ENCODE results near the gene TMEM272. TPM values are rescaled to one million over a fixed set of nuclear protein-coding genes. Genes with fewer than 3 reads are reported as not detected.

The TMEM272 gene
- total RNA-seq, 1 experiment from 2014 or later, result 0.17 TPM

GRCh38 chr13:51783428-51784094 is 61.4 kb downstream of the TMEM272 start:
- Histone ChIP-seq H3K27me3 (ENCODE audit: insufficient read depth, low read length) (no peaks in the 10 kb centered on the region), H3K4me2 (ENCODE audit: low read length) (no peak overlapping the region), H3K9ac (ENCODE audit: low read length) (no peak overlapping the region), H3K4me1 (ENCODE audit: control insufficient read depth in 1 of 2, insufficient read depth in 2 of 2, low read length in 2 of 2) (no peaks in the 10 kb centered on the region), H3K27ac (ENCODE audit: low read depth, low read length) (no peak overlapping the region), H3K36me3 (ENCODE audit: control insufficient read depth in 1 of 2, insufficient read depth in 2 of 2, low read length in 2 of 2) (no peaks in the 10 kb centered on the region), H3K9me2 (ENCODE audit: insufficient read depth) (no peaks in the 10 kb centered on the region), H3K4me3 (replicated peaks in 1 of 2; ENCODE audit: low read depth in 1 of 2, low read length in 2 of 2) (no peak overlapping the region), H3K79me2 (ENCODE audit: insufficient read depth, low read length) (no peaks in the 10 kb centered on the region), H3K9me3 (ENCODE audit: control insufficient read depth in 1 of 2, insufficient read depth in 1 of 2, low read depth in 1 of 2, low read length in 2 of 2) (no peaks in the 10 kb centered on the region), H4K20me1 (ENCODE audit: insufficient read depth) (no peaks in the 10 kb centered on the region), H2AFZ (ENCODE audit: low read depth, low read length, poor library complexity, severe bottlenecking) (no peak overlapping the region)
- no peak for TF ChIP-seq POLR2AphosphoS5 (IDR thresholded peaks at IDR 0.05; ENCODE audit: low read depth, low read length)
- TF ChIP-seq CTCF (IDR thresholded peaks at IDR 0.05 in 2 of 3, conservative IDR thresholded peaks at IDR 0.05 in 1 of 3; ENCODE audit: borderline replicate concordance in 1 of 3, insufficient read depth in 1 of 3, low read depth in 2 of 3, low read length in 2 of 3), result no peak
- no peak for TF ChIP-seq YY1 (IDR thresholded peaks at IDR 0.05; ENCODE audit: extremely low read depth, insufficient replicate concordance, low read depth, low read length)
- no peak for TF ChIP-seq ELF1 (IDR thresholded peaks at IDR 0.05; ENCODE audit: borderline replicate concordance, low read depth)
- no peak for TF ChIP-seq ZNF274 (IDR thresholded peaks at IDR 0.05; ENCODE audit: low read depth, low read length)
- no peak for TF ChIP-seq SP1 (IDR thresholded peaks at IDR 0.05; ENCODE audit: low read depth)
- no peak for TF ChIP-seq SIN3A (IDR thresholded peaks at IDR 0.05; ENCODE audit: low read depth)
- TF ChIP-seq MAX (IDR thresholded peaks at IDR 0.05), result no peak
- no peak for TF ChIP-seq CBX3 (IDR thresholded peaks at IDR 0.05; ENCODE audit: low read depth)
- no peak for TF ChIP-seq ZBTB33 (IDR thresholded peaks at IDR 0.05; ENCODE audit: extremely low read depth, insufficient replicate concordance, low read length)
- no peak for TF ChIP-seq TCF7L2 (IDR thresholded peaks at IDR 0.05; ENCODE audit: borderline replicate concordance, extremely low read depth, insufficient read depth, insufficient read length)
- no peak for TF ChIP-seq SRF (IDR thresholded peaks at IDR 0.05; ENCODE audit: low read depth)
- TF ChIP-seq FOSL1 (IDR thresholded peaks at IDR 0.05; ENCODE audit: low read depth), result no peak
- TF ChIP-seq JUND (IDR thresholded peaks at IDR 0.05), result no peak
- TF ChIP-seq EZH2 (IDR thresholded peaks at IDR 0.05), result no peak
- TF ChIP-seq EGR1 (IDR thresholded peaks at IDR 0.05; ENCODE audit: low read depth), result no peak
- no peak for TF ChIP-seq REST (IDR thresholded peaks at IDR 0.05; ENCODE audit: low read depth)
- intact Hi-C loops (cut with micrococcal nuclease), result loop anchor here (5.0 kb wide), 1 partner anchor 331 kb away; the partner anchor contains the start of gene INTS6
- no peak for ATAC-seq
- DNase-seq (ENCODE audit: low read depth, low spot score), result no peak
- CTCF ChIA-PET, result interaction anchor here (1.1 to 1.6 kb wide), 2 partner anchors 14 to 497 kb away, joined by 3 to 4 read pairs; no protein-coding TSS in a partner anchor
- RAD21 ChIA-PET (ENCODE audit: low non-redundant PET in 1 of 2, low total read pairs in 2 of 2, uncharacterized antibody in 2 of 2, unreplicated experiment in 2 of 2), result no interaction called here
- POLR2A ChIA-PET, result interaction anchor here (1.0 kb wide), 1 partner anchor 330 kb away, joined by 3 read pairs; no protein-coding TSS in a partner anchor
- BruUV-seq (replicated peaks), result no TSS peak
